K562 (cell line): ENCODE measurements around the gene ADAMTS15. TPM values are rescaled to one million over a fixed set of nuclear protein-coding genes. Genes with fewer than 3 reads are reported as not detected.

Experiments
- ATAC-seq: fragments of 200-7000 bp; cut with Tn5 transposase; 3 replicates; pipeline ENCODE4 v1.9.1; 2020; ENCODE audit warnings: moderate library complexity
- BruUV-seq: library from RNA; stranded (reverse); fragments of 400-500 nt; replicated peaks from 2 replicates; lab custom pipeline; 2021; lab: Mats Ljungman, UMichigan
- CTCF ChIA-PET: fragments of 300-600 bp; formaldehyde crosslinking; extraction: SDS; loops from one replicate; lab custom pipeline; 2021; ENCODE audit warnings: low intra/inter-chr PET ratio; lab: Yijun Ruan, JAX
- POLR2A ChIA-PET: fragments of 300-600, 350-650 bp; sonication (Branson Sonifier 250); formaldehyde crosslinking; extraction: SDS; loops from one replicate; lab custom pipeline; 2021; ENCODE audit warnings: antibody characterized with exemption, inconsistent platforms; lab: Yijun Ruan, JAX
- DNase-seq, 4 experiments: peaks; one replicate each; pipeline versions ENCODE4 v3.0.0 to v3.0.0-alpha.2; 2011 to 2018; ENCODE audit warnings: low spot score in 3 of 4, mixed read lengths in 3 of 4; ENCODE audit errors: extremely low read depth in 1 of 4
- FAIRE-seq: peaks from 2 replicates; lab custom pipeline; 2011; peaks lifted over from hg19 to GRCh38; lab: Jason Lieb, UNC
- H2AFZ ChIP-seq: 2 replicates; pipeline ENCODE4 v1.6.0; 2011; ENCODE audit warnings: low read depth, low read length, control low read depth, inconsistent platforms
- H3K27ac ChIP-seq: fragments of 200-600 bp; 3 replicates; pipeline ENCODE4 v1.8.0; 2011; ENCODE audit warnings: low read depth, mild to moderate bottlenecking, control low read depth, inconsistent platforms, low read length, moderate library complexity, mixed read lengths; ENCODE audit errors: extremely low read depth
- H3K27me3 ChIP-seq, 2 experiments: fragments of 300-600 bp in 1 of 2; 2 replicates in 1 of 2; 3 replicates in 1 of 2; pipeline versions ENCODE4 v1.6.0 to v1.8.0; 2011; ENCODE audit warnings: inconsistent platforms in 2 of 2, low read length in 2 of 2, mild to moderate bottlenecking in 1 of 2, mixed read lengths in 1 of 2, moderate library complexity in 1 of 2; ENCODE audit not compliant: control insufficient read depth in 2 of 2, insufficient read depth in 2 of 2
- H3K36me3 ChIP-seq: fragments of 300-600 bp; 3 replicates; pipeline ENCODE4 v1.8.0; 2011; ENCODE audit warnings: mild to moderate bottlenecking, low read length, inconsistent platforms; ENCODE audit not compliant: control insufficient read depth, insufficient read depth
- H3K4me1 ChIP-seq, 2 experiments: fragments of 200-600 bp in 1 of 2; replicated peaks in 1 of 2; 2 replicates in 1 of 2; 3 replicates in 1 of 2; pipeline versions ENCODE4 v1.5.1 to v1.8.0; 2011; ENCODE audit warnings: inconsistent platforms in 2 of 2, low read length in 2 of 2, mild to moderate bottlenecking in 1 of 2, mixed read lengths in 1 of 2, moderate library complexity in 1 of 2; ENCODE audit not compliant: control insufficient read depth in 2 of 2, insufficient read depth in 2 of 2
- H3K4me2 ChIP-seq: 2 replicates; pipeline ENCODE4 v1.6.1; 2011; ENCODE audit warnings: low read length, control low read depth, inconsistent platforms, mixed read lengths; ENCODE audit not compliant: insufficient read depth
- H3K4me3 ChIP-seq: fragments of 200-600 bp; sonication (generic), shearing (Covaris generic); 2 replicates; pipeline ENCODE4 v1.5.1; 2016; ENCODE audit warnings: control low read depth, inconsistent platforms
- H3K79me2 ChIP-seq: fragments of 200-600 bp; 3 replicates; pipeline ENCODE4 v1.8.0; 2011; ENCODE audit warnings: low read length, inconsistent platforms; ENCODE audit not compliant: control insufficient read depth, insufficient read depth
- H3K9ac ChIP-seq, 2 experiments: 2 replicates each; pipeline versions ENCODE4 v1.6.0 to v1.6.1; 2011; ENCODE audit warnings: low read depth in 2 of 2, low read length in 2 of 2, control low read depth in 1 of 2, inconsistent platforms in 1 of 2, mild to moderate bottlenecking in 1 of 2, mixed read lengths in 1 of 2; ENCODE audit not compliant: insufficient read depth in 1 of 2
- H3K9me1 ChIP-seq: one replicate; pipeline ENCODE4 v1.6.0; 2011; ENCODE audit warnings: inconsistent platforms, mild to moderate bottlenecking, low read length, moderate library complexity; ENCODE audit not compliant: control insufficient read depth, insufficient read depth
- H3K9me3 ChIP-seq: replicated peaks from 2 replicates; pipeline ENCODE4 v1.5.1; 2011; ENCODE audit warnings: low read depth, low read length, inconsistent platforms; ENCODE audit not compliant: control insufficient read depth, insufficient read depth
- H4K20me1 ChIP-seq: replicated peaks from 2 replicates; pipeline ENCODE4 v1.6.1; 2011; ENCODE audit warnings: low read length, inconsistent platforms, mixed read lengths; ENCODE audit not compliant: control insufficient read depth, insufficient read depth
- ARID2 ChIP-seq: fragments of 450-650 bp; IDR thresholded peaks from 2 replicates; pipeline ENCODE4 v1.6.1; 2017; ENCODE audit warnings: antibody characterized with exemption, mild to moderate bottlenecking
- ATF2 ChIP-seq: sonication (generic); formaldehyde crosslinking; IDR thresholded peaks from 2 replicates; pipeline ENCODE4 v1.8.1; 2022; ENCODE audit warnings: missing genetic modification reagents
- ATF4 ChIP-seq: fragments of 450-650 bp; formaldehyde crosslinking; IDR thresholded peaks from 2 replicates; pipeline ENCODE4 v1.4.0; 2022; ENCODE audit warnings: mild to moderate bottlenecking, moderate library complexity
- HDAC2 ChIP-seq: fragments of 450-650 bp; IDR thresholded peaks from 2 replicates; pipeline ENCODE4 v1.6.1; 2016; ENCODE audit warnings: mild to moderate bottlenecking
- HSF4 ChIP-seq: fragments of 250-450 bp; sonication (Bioruptor Pico); IDR thresholded peaks from 2 replicates; pipeline ENCODE4 v2.1.2; 2022; ENCODE audit warnings: mild to moderate bottlenecking, moderate library complexity, borderline replicate concordance
- IFI16 ChIP-seq: fragments of 250-450 bp; sonication (Bioruptor Pico); IDR thresholded peaks from 2 replicates; pipeline ENCODE4 v2.1.2; 2022; ENCODE audit warnings: mild to moderate bottlenecking, inconsistent platforms
- ILF3 ChIP-seq: fragments of 450-650 bp; IDR thresholded peaks from 2 replicates; pipeline ENCODE4 v1.6.1; 2018; ENCODE audit warnings: antibody characterized with exemption, mild to moderate bottlenecking, moderate library complexity, borderline replicate concordance
- MCM7 ChIP-seq, 2 experiments: fragments of 450-650 bp; IDR thresholded peaks; 2 replicates each; pipeline ENCODE4 v1.6.1; 2016 to 2018
- MEF2A ChIP-seq: IDR thresholded peaks from 2 replicates; pipeline ENCODE4 v1.6.1; 2011; ENCODE audit warnings: low read depth, mild to moderate bottlenecking, low read length, moderate library complexity; ENCODE audit not compliant: control insufficient read depth
- MXI1 ChIP-seq: IDR thresholded peaks from 2 replicates; pipeline ENCODE4 v1.6.1; 2011; ENCODE audit warnings: low read depth, mild to moderate bottlenecking, improper control_type of control experiment, low read length
- NELFE ChIP-seq: IDR thresholded peaks from 2 replicates; pipeline ENCODE4 v1.6.1; 2011; ENCODE audit warnings: mild to moderate bottlenecking; ENCODE audit not compliant: insufficient read depth, insufficient read length
- NEUROD1 ChIP-seq: fragments of 150-350 bp; IDR thresholded peaks from 2 replicates; pipeline ENCODE4 v1.6.1; 2014; ENCODE audit warnings: borderline replicate concordance, low read length, low read depth; ENCODE audit not compliant: partially characterized antibody
- NONO ChIP-seq, 2 experiments: fragments of 200-400 bp in 1 of 2; fragments of 450-650 bp in 1 of 2; formaldehyde crosslinking in 1 of 2; IDR thresholded peaks; 2 replicates each; pipeline ENCODE4 v1.6.1; 2017; ENCODE audit warnings: low read depth in 2 of 2, mild to moderate bottlenecking in 2 of 2, moderate library complexity in 2 of 2, low read length in 1 of 2
- SNIP1 ChIP-seq: fragments of 450-650 bp; IDR thresholded peaks from 2 replicates; pipeline ENCODE4 v1.7.1; 2017; ENCODE audit warnings: low read depth, mild to moderate bottlenecking
- ZNF140 ChIP-seq: fragments of 250-450 bp; sonication (Bioruptor Pico); IDR thresholded peaks from 2 replicates; pipeline ENCODE4 v1.8.0; 2021; ENCODE audit warnings: moderate library complexity, mild to moderate bottlenecking, inconsistent platforms
- ZNF174 ChIP-seq: fragments of 250-450 bp; sonication (Bioruptor Pico); IDR thresholded peaks from 2 replicates; pipeline ENCODE4 v1.4.0; 2020; ENCODE audit warnings: mild to moderate bottlenecking
- ZNF282 ChIP-seq: sonication (generic); formaldehyde crosslinking; IDR thresholded peaks from 2 replicates; pipeline ENCODE4 v1.8.1; 2023; ENCODE audit warnings: missing genetic modification reagents
- ZNF699 ChIP-seq: fragments of 250-450 bp; sonication (Bioruptor Pico); IDR thresholded peaks from 2 replicates; pipeline ENCODE4 v1.8.0; 2021; ENCODE audit warnings: mild to moderate bottlenecking, moderate library complexity; ENCODE audit not compliant: insufficient replicate concordance
- WGBS: fragments of 100-300 bp; shearing (Covaris generic); methylation state at CpG from one replicate; pipeline ENCODE4 v1.1.6; 2016; ENCODE audit warnings: low coverage, mixed read lengths; ENCODE audit not compliant: insufficient coverage; ENCODE audit errors: missing lambda C conversion rate; 5-methylcytosine and 5-hydroxymethylcytosine counted together
- in situ Hi-C: fragments of 300-500 bp; cut with MboI; formaldehyde crosslinking; loops from 4 replicates; pipeline ENCODE4 v1.15.0; 2018; ENCODE audit warnings: inconsistent platforms, mixed read lengths
- intact Hi-C: fragments of 100-400 bp; cut with micrococcal nuclease; formaldehyde crosslinking; loops from 2 replicates; pipeline ENCODE4 v1.14.2; 2022
- polyA plus RNA-seq, 8 experiments: library from polyadenylated mRNA; depleted of rRNA in 4 of 8; stranded (reverse) in 5 of 8; unstranded in 3 of 8; fragments of >200 nt; fragmentation: Nextera tagmentation in 2 of 8; fragmentation: Illumina TruSeq in 1 of 8; extraction: Ambion mirVana in 2 of 8; extraction: Trizol in 1 of 8; gene quantifications; 2 replicates each; pipeline versions ENCODE4 v1.2.1 to v1.2.3, GENCODE V29; 2011 to 2014; ENCODE audit warnings: inconsistent platforms in 1 of 8, missing spikeins in 1 of 8
- total RNA-seq, 7 experiments: library from RNA; depleted of rRNA in 6 of 7; stranded (reverse); fragments of >200 nt in 6 of 7; fragmentation: Illumina TruSeq in 2 of 7; extraction: Trizol in 2 of 7; gene quantifications; 2 replicates each; pipeline versions ENCODE4 v1.2.1 to v1.2.3, GENCODE V29; 2011 to 2021; ENCODE audit warnings: low replicate concordance in 1 of 7
- TF ChIP-seq, protein P1 (sequence below): sonication (generic); formaldehyde crosslinking; IDR thresholded peaks from 2 replicates; pipeline ENCODE4 v1.8.1; 2023; ENCODE audit warnings: mild to moderate bottlenecking, missing genetic modification reagents

Gene ADAMTS15
- total and polyA plus RNA-seq, 9 of the 15 experiments (the other 6 are each of a cell fraction or from before 2014, with no cell fraction given): 0.04 TPM; not detected in 8

GRCh38 chr11:130456286-130456685 is 7.8 kb downstream of the ADAMTS15 start:
- Histone ChIP-seq H3K4me1 (no peaks in the 10 kb centered on the region), H3K4me3 (no peak overlapping the region), H3K9me3 (no peaks in the 10 kb centered on the region), H2AFZ (no peak overlapping the region), H3K9me1 (no peaks in the 10 kb centered on the region), H3K27me3 (peaks cover 13 to 59% of the 10 kb centered on the region in 2 experiments; a peak in 4 of 5 replicates), H3K79me2 (no peaks in the 10 kb centered on the region), H3K36me3 (no peaks in the 10 kb centered on the region), H3K27ac (no peak overlapping the region), H3K4me2 (no peak overlapping the region), H3K9ac (no peak overlapping the region), H4K20me1 (no peaks in the 10 kb centered on the region)
- CTCF ChIA-PET: no interaction called here
- in situ Hi-C loops (no loop called here), intact Hi-C loops (no loop called here)
- DNase-seq (no peak), ATAC-seq (no peak), FAIRE-seq (no peak)
- POLR2A ChIA-PET: no interaction called here
- TF ChIP-seq, protein P1, sequence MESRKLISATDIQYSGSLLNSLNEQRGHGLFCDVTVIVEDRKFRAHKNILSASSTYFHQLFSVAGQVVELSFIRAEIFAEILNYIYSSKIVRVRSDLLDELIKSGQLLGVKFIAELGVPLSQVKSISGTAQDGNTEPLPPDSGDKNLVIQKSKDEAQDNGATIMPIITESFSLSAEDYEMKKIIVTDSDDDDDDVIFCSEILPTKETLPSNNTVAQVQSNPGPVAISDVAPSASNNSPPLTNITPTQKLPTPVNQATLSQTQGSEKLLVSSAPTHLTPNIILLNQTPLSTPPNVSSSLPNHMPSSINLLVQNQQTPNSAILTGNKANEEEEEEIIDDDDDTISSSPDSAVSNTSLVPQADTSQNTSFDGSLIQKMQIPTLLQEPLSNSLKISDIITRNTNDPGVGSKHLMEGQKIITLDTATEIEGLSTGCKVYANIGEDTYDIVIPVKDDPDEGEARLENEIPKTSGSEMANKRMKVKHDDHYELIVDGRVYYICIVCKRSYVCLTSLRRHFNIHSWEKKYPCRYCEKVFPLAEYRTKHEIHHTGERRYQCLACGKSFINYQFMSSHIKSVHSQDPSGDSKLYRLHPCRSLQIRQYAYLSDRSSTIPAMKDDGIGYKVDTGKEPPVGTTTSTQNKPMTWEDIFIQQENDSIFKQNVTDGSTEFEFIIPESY: no peak
- no peak for TF ChIP-seq MCM7 (IDR thresholded peaks at IDR 0.05)
- no peak for TF ChIP-seq SNIP1
- no peak for TF ChIP-seq NONO (IDR thresholded peaks at IDR 0.05; ENCODE audit: low read depth in 2 of 2, low read length in 1 of 2)
- TF ChIP-seq NEUROD1: no peak
- TF ChIP-seq IFI16: no peak
- no peak for TF ChIP-seq ZNF174
- no peak for TF ChIP-seq HDAC2
- no peak for TF ChIP-seq ILF3
- no peak for TF ChIP-seq MXI1
- TF ChIP-seq ATF2 (CRISPR knock-in tag): no peak
- no peak for TF ChIP-seq ZNF282 (CRISPR knock-in tag)
- TF ChIP-seq ARID2: no peak
- TF ChIP-seq NELFE: no peak
- no peak for TF ChIP-seq HSF4 (CRISPR knock-in tag)
- no peak for TF ChIP-seq ZNF140 (CRISPR knock-in tag)
- no peak for TF ChIP-seq ATF4
- no peak for TF ChIP-seq ZNF699 (CRISPR knock-in tag)
- no peak for TF ChIP-seq MEF2A
- no TSS peak for BruUV-seq
- WGBS: 2% methylated on average over 3 of the region's 3 CpGs
